ENCODE data around the gene FAM204A.

The FAM204A gene

DNA sequence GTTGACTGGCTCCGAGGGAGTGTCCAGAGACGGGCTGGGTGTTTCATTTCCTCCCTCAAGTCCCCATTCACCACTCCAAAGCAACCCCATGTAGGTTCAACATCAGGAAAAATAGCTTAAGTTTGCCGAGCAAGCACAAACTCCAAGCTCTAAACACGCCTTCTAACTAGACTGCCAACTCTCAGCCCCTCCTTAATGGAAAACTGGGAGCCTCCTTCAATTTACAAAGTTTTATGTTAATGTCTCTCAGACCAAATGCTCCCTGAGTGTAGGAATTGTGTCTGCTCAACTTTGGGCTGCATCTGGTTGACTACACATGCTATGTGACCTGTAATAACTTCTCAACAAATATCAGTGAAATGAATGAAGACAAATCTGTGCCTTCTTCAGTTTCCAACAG is 87.5 kb downstream of the FAM204A start:
- peaks cover 30% of the 10 kb centered on the region for H3K27me3 ChIP-seq (ENCODE audit: control insufficient read depth, insufficient read depth, low read length, poor library complexity, severe bottlenecking)

DNA sequence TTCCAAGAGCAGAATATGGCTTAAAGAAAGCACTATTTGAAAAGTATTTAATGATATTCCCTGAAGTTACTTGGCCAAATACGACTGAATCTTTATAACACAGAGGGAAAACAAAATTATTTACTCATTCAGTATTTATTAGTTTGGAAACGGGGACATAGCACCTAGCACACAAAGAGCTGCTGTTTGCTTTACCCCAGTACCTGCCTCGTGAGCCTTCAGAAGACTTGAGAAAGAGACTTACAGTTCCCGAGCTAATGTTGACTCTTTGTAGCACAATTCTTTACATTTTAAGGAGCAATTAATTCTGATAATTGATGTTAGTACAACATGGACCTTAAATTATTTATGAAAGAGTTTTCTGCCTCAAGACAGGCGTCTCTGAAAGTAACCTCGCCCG is 88.7 kb downstream of the FAM204A start:
- Histone ChIP-seq H3K9me3 (ENCODE audit: control insufficient read depth, low read length) (no peaks in the 10 kb centered on the region), H3K4me3 (ENCODE audit: insufficient read depth, low read depth, low read length) (no peak overlapping the region), H3K27ac (ENCODE audit: insufficient read depth, low read depth, low read length, poor library complexity, severe bottlenecking) (no peak overlapping the region), H3K4me1 (ENCODE audit: control insufficient read depth, insufficient read depth, low read length) (peaks cover 10% of the 10 kb centered on the region), H3K27me3 (ENCODE audit: control insufficient read depth, insufficient read depth, low read length, poor library complexity, severe bottlenecking) (peaks cover 43% of the 10 kb centered on the region), H3K36me3 (ENCODE audit: control insufficient read depth, insufficient read depth, low read length) (no peaks in the 10 kb centered on the region)
- 92% methylated on average over 7 of the region's 7 CpGs for WGBS, 2 experiments

More for the DNA sequence above, 87.5 kb downstream of the FAM204A start:
- H3K4me1 ChIP-seq (ENCODE audit: control insufficient read depth, insufficient read depth, low read length), result peaks cover 17% of the 10 kb centered on the region
- H3K27ac ChIP-seq (ENCODE audit: insufficient read depth, low read depth, low read length, poor library complexity, severe bottlenecking), result no peak overlapping the region
- no peak overlapping the region for H3K4me3 ChIP-seq (ENCODE audit: insufficient read depth, low read depth, low read length)
- 90 to 91% methylated on average over 4 of the region's 4 CpGs for WGBS, 2 experiments
- H3K9me3 ChIP-seq (ENCODE audit: control insufficient read depth, low read length), result no peaks in the 10 kb centered on the region
- H3K36me3 ChIP-seq (ENCODE audit: control insufficient read depth, insufficient read depth, low read length), result no peaks in the 10 kb centered on the region

DNA sequence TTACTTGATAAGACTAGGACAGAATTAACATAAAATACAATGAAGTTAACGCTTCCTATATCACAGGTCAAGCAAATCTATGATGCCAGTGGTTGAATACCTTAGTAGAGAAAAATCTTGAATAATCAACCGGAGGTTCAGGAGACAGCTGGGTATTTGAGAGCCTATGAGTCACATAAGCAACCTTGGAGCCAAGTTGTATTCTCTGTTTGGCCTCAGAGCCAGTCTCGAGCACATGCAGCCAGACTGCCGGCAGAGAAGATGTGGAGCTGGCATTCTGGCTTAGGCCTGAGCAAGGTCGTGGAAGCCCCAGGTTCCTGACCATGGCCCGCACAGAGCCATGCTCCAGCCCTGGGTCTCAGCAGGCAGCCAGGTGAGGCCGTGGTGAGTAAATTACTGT is 90.3 kb downstream of the FAM204A start:
- H3K27me3 ChIP-seq (ENCODE audit: control insufficient read depth, insufficient read depth, low read length, poor library complexity, severe bottlenecking), result peaks cover 44% of the 10 kb centered on the region
- H3K4me3 ChIP-seq (ENCODE audit: insufficient read depth, low read depth, low read length), result no peak overlapping the region
- H3K4me1 ChIP-seq (ENCODE audit: control insufficient read depth, insufficient read depth, low read length), result peaks cover 1% of the 10 kb centered on the region
- H3K27ac ChIP-seq (ENCODE audit: insufficient read depth, low read depth, low read length, poor library complexity, severe bottlenecking), result no peak overlapping the region
- 91 to 93% methylated on average over 7 of the region's 7 CpGs for WGBS, 2 experiments
- H3K9me3 ChIP-seq (ENCODE audit: control insufficient read depth, low read length), result no peaks in the 10 kb centered on the region
- no peaks in the 10 kb centered on the region for H3K36me3 ChIP-seq (ENCODE audit: control insufficient read depth, insufficient read depth, low read length)

DNA sequence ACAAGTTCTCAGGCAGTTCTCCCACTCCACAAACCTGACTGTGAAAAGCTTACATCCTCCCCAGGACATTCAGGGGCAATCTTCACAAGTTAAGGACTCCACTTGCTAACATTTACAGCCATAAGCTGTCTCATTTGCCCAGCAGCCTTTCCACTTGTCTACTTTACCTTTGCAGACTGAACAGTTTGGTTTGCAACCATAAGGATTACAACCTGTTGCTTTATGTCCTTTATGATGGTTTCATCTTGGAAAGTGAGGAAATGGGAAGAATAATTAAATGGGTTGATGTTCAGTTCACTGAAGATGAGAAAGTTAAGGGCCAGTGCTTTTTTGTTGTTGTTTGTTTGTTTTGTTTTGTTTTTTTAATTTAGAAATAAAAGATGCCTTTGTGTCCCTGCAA is 92.4 kb downstream of the FAM204A start:
- no peaks in the 10 kb centered on the region for H3K9me3 ChIP-seq (ENCODE audit: control insufficient read depth, low read length)
- H3K36me3 ChIP-seq (ENCODE audit: control insufficient read depth, insufficient read depth, low read length), result no peaks in the 10 kb centered on the region
- no peak overlapping the region for H3K27ac ChIP-seq (ENCODE audit: insufficient read depth, low read depth, low read length, poor library complexity, severe bottlenecking)
- peaks cover 51% of the 10 kb centered on the region for H3K27me3 ChIP-seq (ENCODE audit: control insufficient read depth, insufficient read depth, low read length, poor library complexity, severe bottlenecking)
- no peak overlapping the region for H3K4me3 ChIP-seq (ENCODE audit: insufficient read depth, low read depth, low read length)
- H3K4me1 ChIP-seq (ENCODE audit: control insufficient read depth, insufficient read depth, low read length), result peaks cover 11% of the 10 kb centered on the region
